Stimulated activated CD8-positive, alpha-beta memory T cell treated with anti-CD3 and anti-CD28 coated beads, Interleukin-2, amount 100 ng/mL, for 48 hours (primary cell): Measurements from ENCODE around the gene SLAIN2.
"Not testable (repeated sequence)": the region's sequence is repeated elsewhere in the genome, so short reads cannot be mapped to it uniquely, and the experiment has no call there.

Experiments used
- DNase-seq, 2 donors: peaks; one replicate each; pipeline ENCODE4 v3.0.0-alpha.2; 2020; ENCODE audit warnings: low read depth in 2 of 2

SLAIN2 gene

GRCh38 chr4:48340965-48341775, at the start of gene SLAIN2:
Gene SLAIN2 (plus strand): TSS chr4:48341529. CDS start chr4:48341740, 211 bp downstream.
- peak; percentile 98 to 99 for DNase-seq

- not testable (repeated sequence) for DNase-seq
Observed at GRCh38 chr4:48292218-48292790, 49.0 kb upstream of the SLAIN2 start.

- DNase-seq: no peak
Observed at GRCh38 chr4:48295116-48295515, 46.2 kb upstream of the SLAIN2 start.

GRCh38 chr4:48296365-48296764, 45.0 kb upstream of the SLAIN2 start:
- DNase-seq: no peak

- no peak for DNase-seq
Observed at GRCh38 chr4:48297256-48297846, 44.0 kb upstream of the SLAIN2 start.

- DNase-seq: no peak
Observed at GRCh38 chr4:48299560-48299959, 41.8 kb upstream of the SLAIN2 start.

- DNase-seq: no peak
Observed at GRCh38 chr4:48300004-48300403, 41.3 kb upstream of the SLAIN2 start.

- no peak for DNase-seq
Observed at GRCh38 chr4:48305508-48305907, 35.8 kb upstream of the SLAIN2 start.

- DNase-seq: no peak
Observed at GRCh38 chr4:48307528-48307927, 33.8 kb upstream of the SLAIN2 start.

- DNase-seq: no peak
Observed at GRCh38 chr4:48308901-48309300, 32.4 kb upstream of the SLAIN2 start.

- DNase-seq: no peak
Observed at GRCh38 chr4:48311896-48312295, 29.4 kb upstream of the SLAIN2 start.

GRCh38 chr4:48314746-48315145, 26.6 kb upstream of the SLAIN2 start:
- DNase-seq: not testable (repeated sequence)

- no peak for DNase-seq
Observed at GRCh38 chr4:48315728-48316630, 25.4 kb upstream of the SLAIN2 start.

GRCh38 chr4:48321312-48321711, 20.0 kb upstream of the SLAIN2 start:
- DNase-seq: no peak

- no peak for DNase-seq
Observed at GRCh38 chr4:48322063-48322462, 19.3 kb upstream of the SLAIN2 start.

GRCh38 chr4:48324281-48324680, 17.0 kb upstream of the SLAIN2 start:
- no peak for DNase-seq

GRCh38 chr4:48329193-48329592, 12.1 kb upstream of the SLAIN2 start:
- no peak for DNase-seq

- no peak for DNase-seq
Observed at GRCh38 chr4:48329976-48330375, 11.4 kb upstream of the SLAIN2 start.

- no peak for DNase-seq
Observed at GRCh38 chr4:48331577-48332330, 9.6 kb upstream of the SLAIN2 start.

- no peak for DNase-seq
Observed at GRCh38 chr4:48332661-48333060, 8.7 kb upstream of the SLAIN2 start.

- no peak for DNase-seq
Observed at GRCh38 chr4:48333587-48333986, 7.7 kb upstream of the SLAIN2 start.
